Activated T-cell treated with anti-CD3 and anti-CD28 coated beads, Interleukin-2, amount 50 U/mL, for 72 hours (primary cell): Measurements from ENCODE around the gene LOXHD1. TPM values are rescaled to one million over a fixed set of nuclear protein-coding genes. Genes with fewer than 3 reads are reported as not detected.

Source experiments
- ATAC-seq, 2 donors: fragments of 150-1000 bp; cut with Tn5 transposase; replicated peaks in 1 of 2; 2 replicates each; pipeline ENCODE4 v1.10.0; 2021; ENCODE audit warnings: moderate library complexity in 2 of 2, mild to moderate bottlenecking in 1 of 2
- DNase-seq, 2 donors: peaks; one replicate each; pipeline ENCODE4 v3.0.0; 2021 to 2022; ENCODE audit warnings: mixed read lengths in 1 of 2
- H3K27ac Mint-ChIP-seq: one replicate; pipeline ENCODE4 v1.8.0; 2022; ENCODE audit warnings: mild to moderate bottlenecking, moderate library complexity, mixed read lengths
- H3K27me3 Mint-ChIP-seq: one replicate; pipeline ENCODE4 v1.8.0; 2022; ENCODE audit warnings: low read depth, mixed read lengths
- H3K36me3 Mint-ChIP-seq, 2 donors: one replicate each; pipeline ENCODE4 v1.8.0; 2022; ENCODE audit warnings: mixed read lengths in 2 of 2, mild to moderate bottlenecking in 1 of 2; ENCODE audit not compliant: insufficient read depth in 2 of 2
- H3K4me1 Mint-ChIP-seq: one replicate; pipeline ENCODE4 v1.8.0; 2022; ENCODE audit warnings: low read depth, mixed read lengths
- H3K4me3 Mint-ChIP-seq, 2 donors: one replicate each; pipeline ENCODE4 v1.8.0; 2022; ENCODE audit warnings: mild to moderate bottlenecking in 2 of 2, mixed read lengths in 2 of 2, moderate library complexity in 2 of 2
- H3K9me3 Mint-ChIP-seq, 2 donors: one replicate each; pipeline ENCODE4 v1.8.0; 2022; ENCODE audit warnings: mixed read lengths in 2 of 2
- total RNA-seq, 2 donors: library from RNA; stranded (reverse); gene quantifications; one replicate each; pipeline ENCODE4 v1.2.3, GENCODE V29; 2022

LOXHD1 gene
- total RNA-seq, 2 donors from 2014 or later = 0.05 to 0.07 TPM

- Mint-ChIP-seq H3K27me3 (peaks cover 12% of the 10 kb centered on the region), H3K4me1 (no peaks in the 10 kb centered on the region), H3K9me3 (no peaks in the 10 kb centered on the region), H3K36me3 (no peaks in the 10 kb centered on the region), H3K4me3 (no peak overlapping the region), H3K27ac (no peak overlapping the region)
- no peak for ATAC-seq
- DNase-seq = no peak
Observed at GRCh38 chr18:46484971-46485370, 172.0 kb downstream of the LOXHD1 start.

DNA sequence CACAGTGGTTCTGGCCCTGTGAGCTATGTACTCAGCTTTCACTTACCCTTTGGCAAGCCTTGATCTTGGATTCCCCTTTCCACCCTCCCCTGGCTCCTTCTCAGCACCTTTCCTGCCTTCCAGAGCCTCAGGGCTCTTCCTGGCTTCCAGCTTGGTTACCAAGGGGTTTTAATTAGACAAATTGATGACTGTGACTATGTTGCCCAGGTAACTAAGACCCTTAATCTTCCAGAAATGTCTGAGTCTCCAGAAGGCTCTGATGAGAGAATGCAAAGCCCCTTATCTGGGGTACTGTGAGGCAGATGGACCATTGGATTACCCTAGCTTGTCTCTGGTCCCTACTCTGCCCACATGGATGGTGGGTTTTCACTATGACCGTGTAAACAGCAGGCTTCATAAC, 174.2 kb downstream of the LOXHD1 start:
- DNase-seq = no peak
- no peak for ATAC-seq
- H3K4me1 Mint-ChIP-seq = no peaks in the 10 kb centered on the region
- H3K36me3 Mint-ChIP-seq = no peaks in the 10 kb centered on the region
- no peaks in the 10 kb centered on the region for H3K9me3 Mint-ChIP-seq
- no peak overlapping the region for H3K4me3 Mint-ChIP-seq
- peaks cover 12% of the 10 kb centered on the region for H3K27me3 Mint-ChIP-seq
- H3K27ac Mint-ChIP-seq = no peak overlapping the region

GRCh38 chr18:46481847-46482245, 175.2 kb downstream of the LOXHD1 start:
- no peaks in the 10 kb centered on the region for H3K4me1 Mint-ChIP-seq
- ATAC-seq = no peak
- H3K9me3 Mint-ChIP-seq = no peaks in the 10 kb centered on the region
- H3K4me3 Mint-ChIP-seq = no peak overlapping the region
- H3K27ac Mint-ChIP-seq = no peak overlapping the region
- peaks cover 12% of the 10 kb centered on the region for H3K27me3 Mint-ChIP-seq
- DNase-seq = no peak
- H3K36me3 Mint-ChIP-seq = no peaks in the 10 kb centered on the region

- peak; percentile 45 to 46 for DNase-seq
- H3K36me3 Mint-ChIP-seq = no peaks in the 10 kb centered on the region
- no peak overlapping the region for H3K4me3 Mint-ChIP-seq
- no peaks in the 10 kb centered on the region for H3K9me3 Mint-ChIP-seq
- peaks cover 12% of the 10 kb centered on the region for H3K27me3 Mint-ChIP-seq
- H3K4me1 Mint-ChIP-seq = no peaks in the 10 kb centered on the region
- ATAC-seq = peak in 1 of 2 donors; percentile 32
- no peak overlapping the region for H3K27ac Mint-ChIP-seq
Observed at GRCh38 chr18:46481048-46481846, 175.8 kb downstream of the LOXHD1 start.

- no peak overlapping the region for H3K4me3 Mint-ChIP-seq
- no peaks in the 10 kb centered on the region for H3K4me1 Mint-ChIP-seq
- H3K27ac Mint-ChIP-seq = no peak overlapping the region
- ATAC-seq (no peak), DNase-seq (no peak)
- H3K27me3 Mint-ChIP-seq = peaks cover 12% of the 10 kb centered on the region
- no peaks in the 10 kb centered on the region for H3K9me3 Mint-ChIP-seq
- H3K36me3 Mint-ChIP-seq = no peaks in the 10 kb centered on the region
Observed at GRCh38 chr18:46480226-46480625, 176.8 kb downstream of the LOXHD1 start.

- ATAC-seq = no peak
- Mint-ChIP-seq H3K4me3 (no peak overlapping the region), H3K9me3 (no peaks in the 10 kb centered on the region), H3K36me3 (no peaks in the 10 kb centered on the region), H3K27ac (no peak overlapping the region), H3K4me1 (no peaks in the 10 kb centered on the region), H3K27me3 (peaks cover 6% of the 10 kb centered on the region)
- no peak for DNase-seq
Observed at GRCh38 chr18:46478796-46479195, 178.2 kb downstream of the LOXHD1 start.

DNA sequence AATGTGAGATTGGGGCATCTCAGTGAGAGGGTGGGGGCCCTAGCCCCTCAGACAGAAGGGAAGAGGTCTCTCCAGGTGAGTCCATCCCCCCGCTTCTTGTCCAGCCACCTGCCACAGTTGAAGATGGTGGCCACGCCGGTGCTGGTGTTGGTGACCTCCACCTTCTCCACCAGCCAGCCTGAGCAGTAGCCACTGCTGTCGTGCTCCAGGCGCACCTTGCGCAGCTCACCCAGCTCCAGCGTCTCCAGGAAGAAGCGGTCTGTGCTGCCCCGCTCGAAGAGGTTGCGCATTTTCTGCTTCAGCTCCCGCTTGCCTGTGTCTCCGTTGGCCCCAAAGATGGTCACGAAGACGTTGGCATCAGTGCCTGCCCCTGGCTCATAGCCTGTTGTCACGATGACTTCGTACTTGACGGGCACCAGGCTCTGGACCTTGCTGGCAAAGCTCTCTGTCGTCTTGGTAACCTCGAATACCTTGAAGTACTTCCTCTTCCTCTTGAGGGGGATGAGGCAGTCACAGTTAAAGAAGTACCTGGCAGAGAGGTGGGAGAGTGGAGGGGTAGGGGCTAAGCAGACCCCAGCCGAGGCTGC, 179.5 kb downstream of the LOXHD1 start:
- ATAC-seq = no peak
- no peaks in the 10 kb centered on the region for H3K9me3 Mint-ChIP-seq

DNA sequence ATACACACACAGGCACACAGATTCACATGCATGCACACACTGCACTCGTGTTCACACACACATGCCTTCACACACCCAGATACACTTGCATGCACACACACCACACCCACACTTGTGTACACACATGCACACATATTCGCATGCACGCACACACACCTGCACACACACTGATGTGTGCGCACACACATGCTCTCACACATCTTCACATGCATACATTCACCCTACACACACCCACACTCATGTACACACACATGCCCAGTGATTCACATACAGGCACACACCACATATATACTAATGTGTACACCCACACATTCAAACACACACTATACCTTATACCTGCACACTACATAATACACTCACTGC, 181.6 kb downstream of the LOXHD1 start:
- H3K9me3 Mint-ChIP-seq = no peaks in the 10 kb centered on the region
- H3K36me3 Mint-ChIP-seq = no peaks in the 10 kb centered on the region
- no peak for DNase-seq
- H3K4me3 Mint-ChIP-seq = no peak overlapping the region
- no peaks in the 10 kb centered on the region for H3K4me1 Mint-ChIP-seq
- H3K27ac Mint-ChIP-seq = no peak overlapping the region
- peaks cover 7% of the 10 kb centered on the region for H3K27me3 Mint-ChIP-seq
- no peak for ATAC-seq

More for the DNA sequence above, 179.5 kb downstream of the LOXHD1 start:
- no peak for DNase-seq
- H3K27me3 Mint-ChIP-seq = no peaks in the 10 kb centered on the region
- no peaks in the 10 kb centered on the region for H3K4me1 Mint-ChIP-seq
- H3K36me3 Mint-ChIP-seq = no peaks in the 10 kb centered on the region
- no peak overlapping the region for H3K27ac Mint-ChIP-seq
- no peak overlapping the region for H3K4me3 Mint-ChIP-seq

DNA sequence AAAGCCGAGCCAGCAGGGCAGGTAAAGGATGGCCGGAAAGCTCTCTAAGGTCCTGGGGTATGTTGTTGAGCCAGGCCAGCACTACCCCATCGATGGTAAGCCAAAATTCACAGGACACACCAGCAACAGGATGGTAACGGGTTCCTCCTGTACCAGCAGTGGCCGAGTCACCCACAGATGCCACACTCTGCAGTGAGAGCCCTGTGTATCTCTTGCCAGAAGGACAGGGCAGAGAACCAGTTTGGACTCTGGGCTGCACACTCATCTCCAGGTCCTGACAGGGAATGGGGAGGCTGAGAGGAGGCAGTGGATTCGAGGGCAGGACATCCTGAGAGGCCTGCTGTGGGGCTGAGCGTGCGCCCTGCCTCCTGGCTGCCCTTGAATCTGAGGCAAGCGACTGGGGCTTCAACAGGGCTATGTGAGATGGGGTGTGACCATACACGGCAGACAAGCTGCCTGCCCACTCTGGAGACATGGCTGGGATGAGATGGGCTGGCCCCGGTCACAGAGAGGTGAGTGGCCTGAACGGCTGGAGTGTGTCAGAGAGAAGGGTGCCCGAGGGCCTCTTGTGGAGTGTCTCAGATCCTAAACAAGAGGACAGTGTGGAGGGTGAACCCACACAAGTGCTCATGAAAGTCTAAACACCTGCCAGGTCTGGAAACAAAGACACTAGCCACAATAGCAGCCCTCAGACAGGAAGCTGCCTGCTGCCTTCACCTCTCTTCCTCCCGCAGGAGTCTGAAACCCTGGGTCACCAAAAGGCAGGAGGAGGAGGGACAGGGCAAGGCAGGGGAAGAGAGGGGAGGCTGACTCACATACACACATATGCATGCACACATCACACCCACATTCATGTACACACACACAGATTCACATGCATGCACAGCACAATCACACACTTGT, 182.3 kb downstream of the LOXHD1 start:
- H3K27me3 Mint-ChIP-seq = peaks cover 8% of the 10 kb centered on the region
- no peak overlapping the region for H3K27ac Mint-ChIP-seq
- no peak for ATAC-seq
- no peaks in the 10 kb centered on the region for H3K9me3 Mint-ChIP-seq
- H3K36me3 Mint-ChIP-seq = no peaks in the 10 kb centered on the region
- H3K4me1 Mint-ChIP-seq = no peaks in the 10 kb centered on the region
- H3K4me3 Mint-ChIP-seq = no peak overlapping the region
- DNase-seq = no peak

DNA sequence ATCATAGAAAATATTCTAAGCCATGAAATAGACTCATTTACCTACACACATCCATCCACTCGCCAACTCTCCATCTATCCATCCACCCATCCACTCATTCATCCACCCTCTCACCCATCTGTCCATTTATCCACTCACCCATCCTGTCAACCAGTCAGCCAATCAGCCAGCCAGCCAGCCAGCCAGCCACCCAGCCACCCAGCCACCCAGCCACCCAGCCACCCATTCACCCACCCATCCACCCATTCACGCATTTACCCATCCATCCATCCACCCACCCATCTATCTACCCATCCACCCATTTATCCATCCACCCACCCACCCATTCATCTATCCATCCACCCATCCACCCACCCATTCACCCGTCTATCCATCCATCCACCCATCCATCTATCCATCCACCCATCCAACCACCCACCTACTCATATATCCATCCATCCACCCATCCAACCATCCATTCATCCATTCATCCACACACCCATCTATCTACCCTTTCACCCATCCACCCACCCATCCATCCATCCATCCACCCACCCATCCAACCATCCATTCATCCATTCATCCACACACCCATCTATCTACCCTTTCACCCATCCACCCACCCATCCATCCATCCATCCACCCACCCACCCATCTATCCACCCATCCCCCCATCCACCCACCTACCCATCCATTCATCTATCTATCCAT, 185.1 kb downstream of the LOXHD1 start:
- H3K9me3 Mint-ChIP-seq = no peaks in the 10 kb centered on the region
- no peak for DNase-seq

DNA sequence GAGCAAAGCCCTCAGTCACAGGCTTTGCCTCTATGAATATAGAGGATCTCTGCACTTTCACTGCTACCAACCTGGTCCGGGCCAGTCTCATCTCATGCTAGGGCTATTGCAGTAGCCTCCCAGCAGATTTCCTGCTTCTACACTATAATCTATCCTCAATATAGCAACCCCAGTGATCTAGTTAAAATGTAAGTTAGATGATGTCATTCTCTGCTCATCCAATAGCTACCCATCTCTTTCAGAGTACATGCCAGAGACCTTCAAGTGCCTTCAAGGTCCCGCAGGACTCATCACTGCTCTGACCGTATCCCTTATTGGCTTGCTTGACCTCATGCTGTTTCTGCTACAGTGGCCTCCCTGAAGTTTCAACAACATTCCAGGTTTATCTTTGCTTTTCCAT, 186.3 kb downstream of the LOXHD1 start:
- DNase-seq (no peak), ATAC-seq (no peak)
- H3K4me3 Mint-ChIP-seq = no peak overlapping the region
- no peak overlapping the region for H3K27ac Mint-ChIP-seq
- H3K4me1 Mint-ChIP-seq = no peaks in the 10 kb centered on the region
- peaks cover 11% of the 10 kb centered on the region for H3K27me3 Mint-ChIP-seq
- no peaks in the 10 kb centered on the region for H3K36me3 Mint-ChIP-seq
- no peaks in the 10 kb centered on the region for H3K9me3 Mint-ChIP-seq

More for the DNA sequence above, 185.1 kb downstream of the LOXHD1 start:
- no peak overlapping the region for H3K4me3 Mint-ChIP-seq
- H3K27ac Mint-ChIP-seq = no peak overlapping the region
- peaks cover 8% of the 10 kb centered on the region for H3K27me3 Mint-ChIP-seq
- H3K4me1 Mint-ChIP-seq = no peaks in the 10 kb centered on the region
- no peak for ATAC-seq
- H3K36me3 Mint-ChIP-seq = no peaks in the 10 kb centered on the region

- DNase-seq (no peak), ATAC-seq (no peak)
- Mint-ChIP-seq H3K4me1 (no peaks in the 10 kb centered on the region), H3K4me3 (no peak overlapping the region), H3K36me3 (no peaks in the 10 kb centered on the region), H3K9me3 (no peaks in the 10 kb centered on the region), H3K27me3 (peaks cover 25% of the 10 kb centered on the region), H3K27ac (no peak overlapping the region)
Observed at GRCh38 chr18:46469186-46469915, 187.7 kb downstream of the LOXHD1 start.
